NT2/D1 (cell line): ENCODE data around the gene GALNT9.

Source experiments
- SUZ12 ChIP-seq: IDR thresholded peaks from 2 replicates; pipeline ENCODE4 v1.6.1; 2011; ENCODE audit not compliant: insufficient read length, insufficient read depth; ENCODE audit errors: extremely low read depth
- YY1 ChIP-seq: IDR thresholded peaks from 2 replicates; pipeline ENCODE4 v1.6.1; 2011; ENCODE audit not compliant: insufficient read length, insufficient read depth
- ZNF274 ChIP-seq: IDR thresholded peaks from 2 replicates; pipeline ENCODE4 v1.6.1; 2011; ENCODE audit warnings: mild to moderate bottlenecking, low read depth, low read length

DNA sequence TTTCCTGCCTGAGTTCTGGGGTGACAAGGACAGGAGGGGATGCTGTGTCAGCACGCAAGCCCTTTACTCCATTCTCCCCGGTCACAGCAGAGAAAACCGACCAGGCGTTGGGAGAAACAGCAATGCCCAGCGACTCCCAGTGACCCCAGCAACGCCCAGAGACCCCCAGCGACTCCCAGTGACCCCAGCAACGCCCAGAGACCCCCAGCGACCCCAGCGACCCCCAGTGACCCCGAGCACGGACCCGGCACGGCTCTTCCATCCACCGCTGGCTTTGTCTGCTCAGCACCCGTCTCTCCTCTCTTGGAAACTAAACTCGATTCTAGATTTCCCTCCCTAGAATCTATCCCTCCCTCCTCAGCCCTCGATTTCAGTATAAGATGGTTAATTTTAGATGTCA is 38.5 kb upstream of the GALNT9 start:
- TF ChIP-seq YY1 (no peak), SUZ12 (no peak), ZNF274 (no peak)
